Measurements from ENCODE around the gene ST8SIA6. TPM values are rescaled to one million over a fixed set of nuclear protein-coding genes. Genes with fewer than 3 reads are reported as not detected.

Gene ST8SIA6
- total RNA-seq, 2 donors from 2014 or later = not detected

DNA sequence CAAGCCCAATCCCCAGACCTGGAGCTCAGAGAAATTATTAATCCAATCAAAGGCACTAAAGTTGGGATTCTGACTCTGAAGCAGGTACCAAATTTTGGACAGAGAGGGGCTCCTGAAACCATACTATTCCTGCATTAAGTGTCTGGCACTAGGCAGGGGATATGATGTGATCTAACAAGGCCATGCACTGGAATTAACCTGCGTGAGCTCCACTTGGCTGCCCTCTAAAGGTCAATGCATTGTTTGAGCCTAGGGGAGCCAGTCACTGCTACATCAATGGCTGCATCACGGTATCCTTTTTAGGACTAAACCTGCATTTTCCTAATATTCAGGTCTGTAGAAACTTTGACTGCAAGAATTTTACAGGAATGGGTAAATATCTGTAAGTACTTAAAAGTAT, 42.1 kb downstream of the ST8SIA6 start:
- H3K4me3 ChIP-seq = no peak overlapping the region
- no peak for TF ChIP-seq POLR2A (IDR thresholded peaks at IDR 0.05)
- TF ChIP-seq, protein P1, sequence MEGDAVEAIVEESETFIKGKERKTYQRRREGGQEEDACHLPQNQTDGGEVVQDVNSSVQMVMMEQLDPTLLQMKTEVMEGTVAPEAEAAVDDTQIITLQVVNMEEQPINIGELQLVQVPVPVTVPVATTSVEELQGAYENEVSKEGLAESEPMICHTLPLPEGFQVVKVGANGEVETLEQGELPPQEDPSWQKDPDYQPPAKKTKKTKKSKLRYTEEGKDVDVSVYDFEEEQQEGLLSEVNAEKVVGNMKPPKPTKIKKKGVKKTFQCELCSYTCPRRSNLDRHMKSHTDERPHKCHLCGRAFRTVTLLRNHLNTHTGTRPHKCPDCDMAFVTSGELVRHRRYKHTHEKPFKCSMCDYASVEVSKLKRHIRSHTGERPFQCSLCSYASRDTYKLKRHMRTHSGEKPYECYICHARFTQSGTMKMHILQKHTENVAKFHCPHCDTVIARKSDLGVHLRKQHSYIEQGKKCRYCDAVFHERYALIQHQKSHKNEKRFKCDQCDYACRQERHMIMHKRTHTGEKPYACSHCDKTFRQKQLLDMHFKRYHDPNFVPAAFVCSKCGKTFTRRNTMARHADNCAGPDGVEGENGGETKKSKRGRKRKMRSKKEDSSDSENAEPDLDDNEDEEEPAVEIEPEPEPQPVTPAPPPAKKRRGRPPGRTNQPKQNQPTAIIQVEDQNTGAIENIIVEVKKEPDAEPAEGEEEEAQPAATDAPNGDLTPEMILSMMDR (IDR thresholded peaks at IDR 0.05) = peak in 5 of 7 experiments; percentile 6 to 54 (median 30)
- DNase-seq (peak in 3 of 4 donors; percentile 24 to 57 (median 32)), ATAC-seq (peak; percentile 53)
- H3K27me3 ChIP-seq = no peaks in the 10 kb centered on the region
- H3K9me3 ChIP-seq = no peaks in the 10 kb centered on the region
- H3K36me3 ChIP-seq (replicated peaks in 1 of 2; ENCODE audit: insufficient read depth in 1 of 2, low read depth in 2 of 2) = no peaks in the 10 kb centered on the region
- WGBS, 2 donors = 28 to 47% methylated on average over 2 of the region's 2 CpGs
- no peaks in the 10 kb centered on the region for H3K4me1 ChIP-seq
- intact Hi-C loops (cut with DNase I) = no loop called here
- no peak overlapping the region for H3K27ac ChIP-seq

DNA sequence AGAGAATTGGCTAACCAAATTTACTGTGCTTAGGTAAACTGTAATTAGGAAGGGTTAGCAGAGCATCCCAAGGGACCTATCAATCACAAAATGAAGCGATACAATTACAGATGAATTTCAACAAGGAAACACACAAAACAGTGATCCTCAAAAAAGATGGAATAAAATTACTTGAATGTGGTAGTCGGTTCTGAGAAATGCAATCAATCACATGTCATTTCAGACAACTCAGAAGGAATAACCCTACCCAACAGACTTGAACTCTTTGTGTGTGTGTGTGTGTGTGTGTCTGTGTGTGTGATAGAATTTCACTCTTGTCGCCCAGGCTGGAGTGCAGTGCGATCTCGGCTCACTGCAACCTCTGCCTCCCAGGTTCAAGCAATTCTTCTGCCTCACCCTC, 43.5 kb downstream of the ST8SIA6 start:
- no peaks in the 10 kb centered on the region for H3K4me1 ChIP-seq
- no peak overlapping the region for H3K4me3 ChIP-seq
- WGBS, 2 donors = 77 to 79% methylated on average over 5 of the region's 5 CpGs
- ATAC-seq (no peak), DNase-seq (no peak)
- no peak for TF ChIP-seq POLR2A (IDR thresholded peaks at IDR 0.05)
- TF ChIP-seq, protein P1 (IDR thresholded peaks at IDR 0.05) = no peak
- intact Hi-C loops (cut with DNase I) = no loop called here
- H3K27me3 ChIP-seq = no peaks in the 10 kb centered on the region
- H3K9me3 ChIP-seq = no peaks in the 10 kb centered on the region
- no peaks in the 10 kb centered on the region for H3K36me3 ChIP-seq (replicated peaks in 1 of 2; ENCODE audit: insufficient read depth in 1 of 2, low read depth in 2 of 2)
- H3K27ac ChIP-seq = no peak overlapping the region

DNA sequence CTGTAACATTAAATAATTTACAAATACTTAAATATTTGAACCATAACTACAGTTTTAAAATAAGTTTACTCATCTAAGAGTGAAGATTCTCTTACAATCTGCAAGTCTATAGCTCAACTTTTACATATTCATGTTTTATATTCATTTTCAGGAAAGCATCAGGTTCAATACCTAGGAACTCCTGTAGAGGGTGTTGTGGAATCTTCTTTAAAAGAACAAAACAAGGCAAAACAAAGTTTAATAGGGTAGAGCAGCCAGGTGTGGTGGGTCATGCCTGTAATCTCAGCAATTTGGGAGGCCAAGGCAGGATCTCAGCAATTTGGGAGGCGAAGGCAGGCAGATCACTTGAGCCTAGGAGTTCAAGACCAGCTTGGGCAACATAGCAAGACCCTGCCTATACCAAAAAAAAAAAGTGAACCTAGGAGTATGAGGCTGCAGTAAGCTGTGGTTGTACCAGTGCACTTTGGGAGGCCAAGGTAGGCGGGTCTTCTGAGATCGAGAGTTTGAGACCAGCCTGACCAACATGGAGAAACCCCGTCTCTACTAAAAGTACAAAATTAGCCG, 45.1 kb downstream of the ST8SIA6 start:
- no peak overlapping the region for H3K27ac ChIP-seq
- TF ChIP-seq POLR2A (IDR thresholded peaks at IDR 0.05) = no peak
- TF ChIP-seq, protein P1 (IDR thresholded peaks at IDR 0.05) = peak in 6 of 7 experiments; percentile 10 to 30 (median 27)
- WGBS, 2 donors = 84 to 94% methylated on average over 5 of the region's 5 CpGs
- no peaks in the 10 kb centered on the region for H3K27me3 ChIP-seq
- no peak overlapping the region for H3K4me3 ChIP-seq
- no peaks in the 10 kb centered on the region for H3K36me3 ChIP-seq (replicated peaks in 1 of 2; ENCODE audit: insufficient read depth in 1 of 2, low read depth in 2 of 2)
- no peaks in the 10 kb centered on the region for H3K4me1 ChIP-seq
- intact Hi-C loops (cut with DNase I) = no loop called here
- no peak for ATAC-seq
- no peaks in the 10 kb centered on the region for H3K9me3 ChIP-seq
- no peak for DNase-seq

DNA sequence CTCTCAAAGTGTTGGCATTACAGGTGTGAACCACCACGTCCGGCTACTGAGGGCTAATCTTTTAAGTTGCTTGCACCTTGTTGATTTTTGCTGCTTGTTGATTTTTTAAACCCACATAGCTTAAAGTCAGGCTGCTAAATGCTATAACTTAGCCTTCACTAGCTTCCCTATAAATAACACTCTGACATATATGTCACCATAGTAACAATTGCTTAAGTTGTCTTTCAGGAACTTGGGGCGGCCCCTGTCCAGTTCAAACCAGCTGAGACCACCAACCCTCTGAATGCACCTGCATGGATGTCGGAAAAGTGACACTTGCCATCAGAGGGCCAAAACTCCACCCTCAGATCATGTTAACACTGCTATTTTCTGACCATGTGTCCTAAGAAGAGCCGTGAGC, 47.3 kb downstream of the ST8SIA6 start:
- ATAC-seq = no peak
- 79 to 80% methylated on average over 5 of the region's 5 CpGs for WGBS, 2 donors

More for the DNA sequence above, 47.3 kb downstream of the ST8SIA6 start:
- intact Hi-C loops (cut with DNase I) = no loop called here
- Histone ChIP-seq H3K36me3 (replicated peaks in 1 of 2; ENCODE audit: insufficient read depth in 1 of 2, low read depth in 2 of 2) (no peaks in the 10 kb centered on the region), H3K4me3 (no peak overlapping the region), H3K4me1 (no peaks in the 10 kb centered on the region), H3K9me3 (no peaks in the 10 kb centered on the region), H3K27me3 (no peaks in the 10 kb centered on the region), H3K27ac (no peak overlapping the region)
- TF ChIP-seq POLR2A (IDR thresholded peaks at IDR 0.05) = no peak
- TF ChIP-seq, protein P1 (IDR thresholded peaks at IDR 0.05) = no peak
- DNase-seq = no peak
